K562 (cell line): ENCODE data around the gene ZFYVE28. TPM values are rescaled to one million over a fixed set of nuclear protein-coding genes. Genes with fewer than 3 reads are reported as not detected.
A peak's percentile ranks its signal among the peaks of the same experiment; 100 is the strongest.

ENCODE experiments used
- CHD2 ChIP-seq: IDR thresholded peaks from 2 replicates; pipeline ENCODE4 v1.6.1; 2011; ENCODE audit warnings: low read depth, low read length
- FOXA3 ChIP-seq, 2 experiments: fragments of 450-650 bp in 1 of 2; sonication (generic) in 1 of 2; formaldehyde crosslinking; IDR thresholded peaks in 1 of 2; conservative IDR thresholded peaks in 1 of 2; 2 replicates each; pipeline versions ENCODE4 v1.4.0 to v1.8.0; 2020 to 2022; ENCODE audit warnings: mild to moderate bottlenecking in 2 of 2, missing genetic modification reagents in 1 of 2
- RNF2 ChIP-seq: sonication (generic); IDR thresholded peaks from 2 replicates; pipeline ENCODE4 v1.6.1; 2016
- SMARCE1 ChIP-seq: fragments of 450-650 bp; IDR thresholded peaks from 2 replicates; pipeline ENCODE4 v1.7.1; 2016; ENCODE audit warnings: mild to moderate bottlenecking
- SRSF7 ChIP-seq: fragments of 200-400 bp; formaldehyde crosslinking; optimal IDR thresholded peaks from 2 replicates; pipeline ENCODE3; 2017; ENCODE audit warnings: mild to moderate bottlenecking, low read depth, low read length
- TSC22D4 ChIP-seq: fragments of 450-650 bp; IDR thresholded peaks from 2 replicates; pipeline ENCODE4 v1.6.1; 2016; ENCODE audit warnings: missing genetic modification characterization, missing biosample characterization, control low read depth
- ZC3H8 ChIP-seq: fragments of 450-650 bp; IDR thresholded peaks from 2 replicates; pipeline ENCODE4 v1.6.1; 2017
- ZFP30 ChIP-seq: fragments of 250-450 bp; sonication (Bioruptor Pico); IDR thresholded peaks from 2 replicates; pipeline ENCODE4 v1.8.0; 2022; ENCODE audit warnings: moderate library complexity, mild to moderate bottlenecking, inconsistent platforms, borderline replicate concordance
- ZNF197 ChIP-seq: fragments of 200-800 bp; sonication (Bioruptor generic); IDR thresholded peaks from 2 replicates; pipeline ENCODE4 v1.6.1; 2016; ENCODE audit warnings: low read depth, missing genetic modification characterization, missing compliant biosample characterization
- ZNF232 ChIP-seq: sonication (generic); formaldehyde crosslinking; IDR thresholded peaks from 2 replicates; pipeline ENCODE4 v1.8.0; 2022; ENCODE audit warnings: mild to moderate bottlenecking, missing genetic modification reagents
- ZNF263 ChIP-seq: sonication (generic); formaldehyde crosslinking; IDR thresholded peaks from 2 replicates; pipeline ENCODE4 v1.8.0; 2022; ENCODE audit warnings: mild to moderate bottlenecking, missing genetic modification reagents, borderline replicate concordance
- polyA plus RNA-seq, 8 experiments: library from polyadenylated mRNA; depleted of rRNA in 4 of 8; stranded (reverse) in 5 of 8; unstranded in 3 of 8; fragments of >200 nt; fragmentation: Nextera tagmentation in 2 of 8; fragmentation: Illumina TruSeq in 1 of 8; extraction: Ambion mirVana in 2 of 8; extraction: Trizol in 1 of 8; gene quantifications; 2 replicates each; pipeline versions ENCODE4 v1.2.1 to v1.2.3, GENCODE V29; 2011 to 2014; ENCODE audit warnings: inconsistent platforms in 1 of 8, missing spikeins in 1 of 8
- total RNA-seq, 7 experiments: library from RNA; depleted of rRNA in 6 of 7; stranded (reverse); fragments of >200 nt in 6 of 7; fragmentation: Illumina TruSeq in 2 of 7; extraction: Trizol in 2 of 7; gene quantifications; 2 replicates each; pipeline versions ENCODE4 v1.2.1 to v1.2.3, GENCODE V29; 2011 to 2021; ENCODE audit warnings: low replicate concordance in 1 of 7
- TF ChIP-seq, protein P1 (sequence below), 2 experiments: fragments of 450-650 bp in 1 of 2; sonication (generic) in 1 of 2; formaldehyde crosslinking in 1 of 2; IDR thresholded peaks; 2 replicates each; pipeline versions ENCODE4 v1.7.1 to v1.9.0; 2016 to 2022; ENCODE audit warnings: inconsistent platforms in 1 of 2, mild to moderate bottlenecking in 1 of 2, missing genetic modification reagents in 1 of 2
- TF ChIP-seq, protein P2 (sequence below), 3 experiments: IDR thresholded peaks in 2 of 3; conservative IDR thresholded peaks in 1 of 3; 2 replicates each; pipeline ENCODE4 v1.5.1; 2011 to 2012; ENCODE audit warnings: low read length in 3 of 3, mild to moderate bottlenecking in 3 of 3, control low read depth in 2 of 3, improper control_type of control experiment in 1 of 3, inconsistent platforms in 1 of 3, low read depth in 1 of 3, mixed read lengths in 1 of 3, moderate library complexity in 1 of 3; ENCODE audit not compliant: insufficient read depth in 2 of 3
- TF ChIP-seq, protein P3 (sequence below): conservative IDR thresholded peaks from 2 replicates; pipeline ENCODE4 v1.6.1; 2011; ENCODE audit warnings: low read depth, mild to moderate bottlenecking, low read length; ENCODE audit not compliant: control insufficient read depth

Gene ZFYVE28
- total and polyA plus RNA-seq, 9 of the 15 experiments (the other 6 are each of a cell fraction or from before 2014, with no cell fraction given): 1.3 to 24.8 (median 8.9) TPM

DNA sequence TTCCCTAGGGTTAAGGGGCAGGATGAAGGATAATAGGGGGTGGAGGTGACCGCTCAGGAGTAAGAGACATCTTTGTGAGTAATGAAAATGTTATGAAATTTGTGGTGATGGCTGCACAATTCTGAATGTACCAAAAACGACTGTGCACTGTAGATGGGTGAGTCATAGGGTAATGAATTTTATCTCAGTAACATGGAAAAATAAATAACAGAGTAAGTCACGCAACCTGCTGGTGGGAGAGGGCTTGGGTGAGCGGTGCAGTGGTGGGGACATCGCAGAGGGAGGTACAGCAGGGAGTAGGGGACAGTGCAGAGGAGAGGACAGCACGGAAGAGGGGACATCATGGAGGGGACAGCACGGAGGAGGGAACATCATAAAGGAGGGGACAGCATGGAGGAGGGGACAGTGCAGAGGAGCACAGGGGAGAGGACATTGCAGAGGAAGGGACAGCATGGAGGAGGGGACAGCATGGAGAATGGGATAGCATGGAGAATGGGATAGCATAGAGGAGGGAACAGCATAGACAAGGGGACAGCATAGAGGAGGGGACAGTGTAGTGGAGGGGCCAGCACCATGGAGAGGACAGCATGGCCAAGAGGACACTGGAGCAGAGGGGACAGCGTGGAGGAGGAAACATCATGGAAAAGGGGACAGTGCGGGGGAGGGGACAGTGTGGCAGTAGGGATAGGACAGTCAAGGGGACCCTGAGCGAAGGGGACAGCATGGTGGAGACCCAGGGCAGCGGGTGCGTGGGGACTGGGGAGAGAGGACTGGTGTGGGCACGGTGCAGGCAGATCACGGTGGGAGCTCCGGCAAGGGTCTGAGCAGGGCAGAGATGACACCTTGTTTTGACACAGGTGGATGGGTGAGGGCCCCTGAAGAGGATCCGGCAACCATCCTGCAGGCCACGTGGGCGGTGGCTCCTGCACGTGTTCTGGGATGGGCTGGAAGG lies 88.1 kb downstream of the ZFYVE28 start (continued):
- TF ChIP-seq, protein P1, sequence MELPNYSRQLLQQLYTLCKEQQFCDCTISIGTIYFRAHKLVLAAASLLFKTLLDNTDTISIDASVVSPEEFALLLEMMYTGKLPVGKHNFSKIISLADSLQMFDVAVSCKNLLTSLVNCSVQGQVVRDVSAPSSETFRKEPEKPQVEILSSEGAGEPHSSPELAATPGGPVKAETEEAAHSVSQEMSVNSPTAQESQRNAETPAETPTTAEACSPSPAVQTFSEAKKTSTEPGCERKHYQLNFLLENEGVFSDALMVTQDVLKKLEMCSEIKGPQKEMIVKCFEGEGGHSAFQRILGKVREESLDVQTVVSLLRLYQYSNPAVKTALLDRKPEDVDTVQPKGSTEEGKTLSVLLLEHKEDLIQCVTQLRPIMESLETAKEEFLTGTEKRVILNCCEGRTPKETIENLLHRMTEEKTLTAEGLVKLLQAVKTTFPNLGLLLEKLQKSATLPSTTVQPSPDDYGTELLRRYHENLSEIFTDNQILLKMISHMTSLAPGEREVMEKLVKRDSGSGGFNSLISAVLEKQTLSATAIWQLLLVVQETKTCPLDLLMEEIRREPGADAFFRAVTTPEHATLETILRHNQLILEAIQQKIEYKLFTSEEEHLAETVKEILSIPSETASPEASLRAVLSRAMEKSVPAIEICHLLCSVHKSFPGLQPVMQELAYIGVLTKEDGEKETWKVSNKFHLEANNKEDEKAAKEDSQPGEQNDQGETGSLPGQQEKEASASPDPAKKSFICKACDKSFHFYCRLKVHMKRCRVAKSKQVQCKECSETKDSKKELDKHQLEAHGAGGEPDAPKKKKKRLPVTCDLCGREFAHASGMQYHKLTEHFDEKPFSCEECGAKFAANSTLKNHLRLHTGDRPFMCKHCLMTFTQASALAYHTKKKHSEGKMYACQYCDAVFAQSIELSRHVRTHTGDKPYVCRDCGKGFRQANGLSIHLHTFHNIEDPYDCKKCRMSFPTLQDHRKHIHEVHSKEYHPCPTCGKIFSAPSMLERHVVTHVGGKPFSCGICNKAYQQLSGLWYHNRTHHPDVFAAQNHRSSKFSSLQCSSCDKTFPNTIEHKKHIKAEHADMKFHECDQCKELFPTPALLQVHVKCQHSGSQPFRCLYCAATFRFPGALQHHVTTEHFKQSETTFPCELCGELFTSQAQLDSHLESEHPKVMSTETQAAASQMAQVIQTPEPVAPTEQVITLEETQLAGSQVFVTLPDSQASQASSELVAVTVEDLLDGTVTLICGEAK (IDR thresholded peaks at IDR 0.05): no peak
- TF ChIP-seq, protein P1 (CRISPR knock-in tag; IDR thresholded peaks at IDR 0.05): no peak
- TF ChIP-seq, protein P2, sequence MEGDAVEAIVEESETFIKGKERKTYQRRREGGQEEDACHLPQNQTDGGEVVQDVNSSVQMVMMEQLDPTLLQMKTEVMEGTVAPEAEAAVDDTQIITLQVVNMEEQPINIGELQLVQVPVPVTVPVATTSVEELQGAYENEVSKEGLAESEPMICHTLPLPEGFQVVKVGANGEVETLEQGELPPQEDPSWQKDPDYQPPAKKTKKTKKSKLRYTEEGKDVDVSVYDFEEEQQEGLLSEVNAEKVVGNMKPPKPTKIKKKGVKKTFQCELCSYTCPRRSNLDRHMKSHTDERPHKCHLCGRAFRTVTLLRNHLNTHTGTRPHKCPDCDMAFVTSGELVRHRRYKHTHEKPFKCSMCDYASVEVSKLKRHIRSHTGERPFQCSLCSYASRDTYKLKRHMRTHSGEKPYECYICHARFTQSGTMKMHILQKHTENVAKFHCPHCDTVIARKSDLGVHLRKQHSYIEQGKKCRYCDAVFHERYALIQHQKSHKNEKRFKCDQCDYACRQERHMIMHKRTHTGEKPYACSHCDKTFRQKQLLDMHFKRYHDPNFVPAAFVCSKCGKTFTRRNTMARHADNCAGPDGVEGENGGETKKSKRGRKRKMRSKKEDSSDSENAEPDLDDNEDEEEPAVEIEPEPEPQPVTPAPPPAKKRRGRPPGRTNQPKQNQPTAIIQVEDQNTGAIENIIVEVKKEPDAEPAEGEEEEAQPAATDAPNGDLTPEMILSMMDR (IDR thresholded peaks at IDR 0.05 in 2 of 3, conservative IDR thresholded peaks at IDR 0.05 in 1 of 3; ENCODE audit: insufficient read depth in 2 of 3, low read depth in 1 of 3, low read length in 3 of 3): no peak
- TF ChIP-seq FOXA3 (CRISPR knock-in tag; conservative IDR thresholded peaks at IDR 0.05 in 1 of 2, IDR thresholded peaks at IDR 0.05 in 1 of 2) (0 out of 4 replicates have a peak, but pooled peaks of 1 of the 2 experiments have one; percentile 7), ZC3H8 (no peak), ZNF197 (CRISPR knock-in tag) (no peak), ZFP30 (CRISPR knock-in tag) (no peak), ZNF263 (CRISPR knock-in tag) (0 out of 2 replicates have a peak, but pooled peaks have one; percentile 20), SMARCE1 (0 out of 2 replicates have a peak, but pooled peaks have one; percentile 12), RNF2 (no peak), ZNF232 (CRISPR knock-in tag) (no peak), SRSF7 (no peak), TSC22D4 (tag) (no peak), CHD2 (no peak)
- TF ChIP-seq, protein P3, sequence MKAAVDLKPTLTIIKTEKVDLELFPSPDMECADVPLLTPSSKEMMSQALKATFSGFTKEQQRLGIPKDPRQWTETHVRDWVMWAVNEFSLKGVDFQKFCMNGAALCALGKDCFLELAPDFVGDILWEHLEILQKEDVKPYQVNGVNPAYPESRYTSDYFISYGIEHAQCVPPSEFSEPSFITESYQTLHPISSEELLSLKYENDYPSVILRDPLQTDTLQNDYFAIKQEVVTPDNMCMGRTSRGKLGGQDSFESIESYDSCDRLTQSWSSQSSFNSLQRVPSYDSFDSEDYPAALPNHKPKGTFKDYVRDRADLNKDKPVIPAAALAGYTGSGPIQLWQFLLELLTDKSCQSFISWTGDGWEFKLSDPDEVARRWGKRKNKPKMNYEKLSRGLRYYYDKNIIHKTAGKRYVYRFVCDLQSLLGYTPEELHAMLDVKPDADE: no peak
